22Rv1 (cell line): Measurements from ENCODE around the gene CHRM3.
"Not testable (repeated sequence)": the region's sequence is repeated elsewhere in the genome, so short reads cannot be mapped to it uniquely, and the experiment has no call there.

Source experiments
- H3K27ac ChIP-seq: fragments of 450-650 bp; 2 replicates; pipeline ENCODE4 v1.5.1; 2017
- CTCF ChIP-seq: fragments of 450-650 bp; IDR thresholded peaks from 2 replicates; pipeline ENCODE4 v1.5.1; 2017; ENCODE audit warnings: mild to moderate bottlenecking
- ZFX ChIP-seq: fragments of 450-650 bp; IDR thresholded peaks from 2 replicates; pipeline ENCODE4 v1.6.1; 2017; ENCODE audit warnings: antibody characterized with exemption, borderline replicate concordance

Gene CHRM3

DNA sequence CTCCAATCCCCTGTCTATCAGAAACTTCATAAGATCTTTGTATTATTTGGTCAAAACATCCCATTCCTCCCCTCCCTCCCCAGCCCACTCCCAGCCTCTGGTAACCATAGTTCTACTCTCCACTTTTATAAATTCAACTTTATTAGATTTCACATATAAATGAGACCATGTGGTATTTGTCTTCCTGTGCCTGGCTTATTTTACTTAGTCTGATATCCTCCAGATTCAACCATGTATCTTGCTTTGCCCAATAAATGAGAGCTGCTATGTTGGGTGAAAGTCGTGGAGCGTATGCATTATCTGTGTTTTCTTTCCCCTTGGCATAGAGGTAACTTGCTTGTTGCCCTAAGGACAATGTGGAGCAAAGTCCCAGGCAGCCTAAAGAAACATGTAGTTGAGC lies 28.5 kb upstream of the CHRM3 start:
- TF ChIP-seq CTCF, result no peak
- no peak overlapping the region for H3K27ac ChIP-seq

DNA sequence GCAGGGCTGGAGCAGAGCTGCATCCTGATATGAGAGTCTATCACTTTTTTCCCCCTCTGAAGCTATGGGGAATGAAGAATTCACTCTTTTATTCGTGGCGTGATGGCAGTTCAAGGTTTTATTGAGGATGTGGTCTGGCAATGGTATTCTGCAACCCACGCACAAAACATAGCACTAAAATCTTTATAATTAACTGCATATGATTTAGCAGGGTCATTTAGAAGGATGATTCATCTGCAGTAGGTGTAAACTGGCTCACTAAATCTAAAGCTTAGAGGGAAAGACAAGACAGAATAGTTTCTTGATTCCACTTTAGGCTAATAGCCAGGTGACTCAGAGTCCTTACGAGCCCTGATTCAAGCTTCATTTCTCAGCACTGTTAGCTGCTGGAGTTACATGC lies 25.0 kb upstream of the CHRM3 start:
- no peak for TF ChIP-seq ZFX
- no peak for TF ChIP-seq CTCF
- H3K27ac ChIP-seq, result no peak overlapping the region

DNA sequence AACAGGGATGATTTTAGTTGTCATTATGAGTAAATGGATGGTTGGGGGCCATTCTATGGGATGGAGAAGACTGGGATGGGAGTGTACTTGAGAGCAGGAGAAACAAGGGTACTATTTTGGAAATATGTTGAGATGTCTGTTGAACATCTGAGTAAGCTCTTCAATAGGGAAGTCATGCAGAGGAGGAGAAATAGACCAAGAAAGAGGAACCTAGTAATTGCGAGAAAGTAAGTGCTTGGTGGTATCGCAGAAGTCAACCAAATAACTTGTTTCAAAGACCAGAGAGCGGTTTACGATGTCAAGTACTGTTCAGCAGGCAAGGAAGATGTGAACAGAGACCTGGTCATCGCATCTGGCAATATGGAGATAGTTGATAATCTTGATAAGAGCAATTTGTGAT lies 22.4 kb upstream of the CHRM3 start:
- TF ChIP-seq ZFX, result no peak
- TF ChIP-seq CTCF, result no peak
- H3K27ac ChIP-seq, result no peak overlapping the region

DNA sequence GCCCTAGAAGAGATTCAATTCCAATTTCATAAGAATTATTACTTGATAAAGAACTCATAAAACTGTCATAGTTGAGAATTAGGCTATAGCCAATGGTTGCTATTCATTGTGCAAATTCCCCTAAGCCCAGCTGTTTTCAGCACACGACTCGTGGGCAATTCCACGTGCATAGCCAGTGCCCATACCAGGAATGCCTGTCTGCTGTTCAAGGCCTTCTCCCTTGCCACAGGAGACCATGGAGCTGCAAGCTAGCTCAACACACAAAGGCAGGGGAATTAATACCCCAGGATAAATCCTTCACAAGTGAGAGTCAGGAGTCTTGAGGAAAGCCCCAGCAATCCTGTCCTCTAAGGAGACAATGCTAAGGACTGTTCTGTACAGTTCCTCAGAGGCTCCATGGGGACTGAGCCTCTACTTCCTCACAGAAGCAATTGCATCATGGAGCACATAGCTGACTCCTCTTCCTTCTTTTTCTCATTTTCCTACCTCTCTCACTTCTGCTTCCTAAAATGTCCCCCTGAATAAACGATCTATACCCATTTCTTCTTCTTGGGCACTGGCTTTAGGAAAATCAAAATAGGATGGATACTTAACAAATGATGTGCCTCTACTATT lies 19.1 kb upstream of the CHRM3 start:
- H3K27ac ChIP-seq, result no peak overlapping the region
- TF ChIP-seq CTCF (no peak), ZFX (no peak)

- TF ChIP-seq ZFX (no peak), CTCF (no peak)
- no peak overlapping the region for H3K27ac ChIP-seq
Measured at GRCh38 chr1:239368436-239369109, 17.8 kb upstream of the CHRM3 start.

DNA sequence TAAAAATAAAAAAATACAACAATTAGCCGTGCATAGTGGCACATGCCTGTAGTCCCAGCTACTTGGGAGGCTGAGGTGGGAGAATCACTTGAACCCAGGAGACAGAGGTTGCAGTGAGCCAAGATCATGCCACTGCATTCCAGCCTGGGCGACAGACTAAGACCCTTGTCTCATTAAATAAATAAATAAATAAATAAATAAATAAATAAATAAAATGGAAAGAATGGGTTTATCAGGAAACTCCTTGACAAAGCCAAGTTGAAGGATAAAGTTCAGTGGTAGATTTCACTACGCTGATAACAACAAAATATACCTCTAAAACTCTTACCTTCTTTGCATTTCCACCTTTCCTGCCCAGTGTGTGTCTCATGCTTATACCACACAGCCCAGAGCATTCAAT lies 15.5 kb upstream of the CHRM3 start:
- not testable (repeated sequence) for H3K27ac ChIP-seq

GRCh38 chr1:239382666-239383065 lies 3.7 kb upstream of the CHRM3 start:
- TF ChIP-seq CTCF, result no peak
- no peak for TF ChIP-seq ZFX
- H3K27ac ChIP-seq, result no peak overlapping the region

GRCh38 chr1:239383714-239384113 lies 2.7 kb upstream of the CHRM3 start:
- TF ChIP-seq ZFX, result no peak
- TF ChIP-seq CTCF, result no peak
- no peak overlapping the region for H3K27ac ChIP-seq
